ENCODE results near the gene SPDEF. TPM values are rescaled to one million over a fixed set of nuclear protein-coding genes. Genes with fewer than 3 reads are reported as not detected.

SPDEF gene
- total and polyA plus RNA-seq, 8 donors: 0.24 to 1.2 (median 0.49) TPM

GRCh38 chr6:34547701-34548644 is 8.2 kb downstream of the SPDEF start:
- Histone ChIP-seq H3K4me1 (peaks cover 6 to 11% (median 7%) of the 10 kb centered on the region in 3 donors), H3K27me3 (no peaks in the 10 kb centered on the region), H3K4me3 (no peak overlapping the region), H3K27ac (no peak overlapping the region), H3K36me3 (no peaks in the 10 kb centered on the region), H3K9me3 (no peaks in the 10 kb centered on the region)
- FAIRE-seq (no peak), DNase-seq (no peak), ATAC-seq (no peak)
- no peak for TF ChIP-seq CTCF (IDR thresholded peaks at IDR 0.05)
- 64 to 71% methylated on average over 11 of the region's 11 CpGs for WGBS, 2 donors
- intact Hi-C loops (cut with DNase I): no loop called here

GRCh38 chr6:34546551-34547321 is 9.4 kb downstream of the SPDEF start:
- FAIRE-seq (no peak), ATAC-seq (peak; percentile 53 to 82 (median 78)), DNase-seq (peak; percentile 54 to 90 (median 75))
- 9 to 14% methylated on average over 10 to 11 of the region's 11 CpGs for WGBS, 2 donors
- intact Hi-C loops (cut with DNase I): no loop called here
- no peaks in the 10 kb centered on the region for H3K36me3 ChIP-seq
- TF ChIP-seq CTCF (IDR thresholded peaks at IDR 0.05): no peak
- H3K27ac ChIP-seq: peak overlapping the region in 2 of 4 donors; percentile 22 to 28
- H3K4me1 ChIP-seq: peaks cover 6 to 11% (median 7%) of the 10 kb centered on the region in 3 donors
- H3K4me3 ChIP-seq: no peak overlapping the region
- no peaks in the 10 kb centered on the region for H3K27me3 ChIP-seq
- H3K9me3 ChIP-seq: no peaks in the 10 kb centered on the region

GRCh38 chr6:34544776-34545471 is 11.2 kb downstream of the SPDEF start:
- TF ChIP-seq CTCF (IDR thresholded peaks at IDR 0.05): no peak
- Histone ChIP-seq H3K27me3 (no peaks in the 10 kb centered on the region), H3K4me1 (peaks cover 6 to 11% (median 7%) of the 10 kb centered on the region in 3 donors), H3K27ac (no peak overlapping the region), H3K36me3 (no peaks in the 10 kb centered on the region), H3K4me3 (no peak overlapping the region), H3K9me3 (no peaks in the 10 kb centered on the region)
- intact Hi-C loops (cut with DNase I): no loop called here
- no peak for DNase-seq
- FAIRE-seq: no peak
- WGBS, 2 donors: 90 to 99% methylated on average over 13 of the region's 13 CpGs
- ATAC-seq: no peak

GRCh38 chr6:34544052-34544604 is 12.0 kb downstream of the SPDEF start:
- FAIRE-seq: no peak
- intact Hi-C loops (cut with DNase I): no loop called here
- Histone ChIP-seq H3K9me3 (no peaks in the 10 kb centered on the region), H3K4me1 (peaks cover 6 to 11% (median 7%) of the 10 kb centered on the region in 3 donors), H3K4me3 (no peak overlapping the region), H3K36me3 (no peaks in the 10 kb centered on the region), H3K27ac (no peak overlapping the region), H3K27me3 (no peaks in the 10 kb centered on the region)
- DNase-seq: no peak
- ATAC-seq: no peak
- WGBS, 2 donors: 82 to 85% methylated on average over 26 to 27 of the region's 27 CpGs
- TF ChIP-seq CTCF (IDR thresholded peaks at IDR 0.05): no peak
